Brain microvascular endothelial cell (primary cell): Measurements from ENCODE around the gene PLEKHA6.

Experiments
- DNase-seq: peaks from one replicate; pipeline ENCODE4 v3.0.0-alpha.2; 2020
- H3K27ac ChIP-seq: fragments of 250-450 bp; sonication (Bioruptor Pico); 2 replicates; pipeline ENCODE4 v1.5.1; 2020; ENCODE audit warnings: mild to moderate bottlenecking, moderate library complexity
- H3K27me3 ChIP-seq: fragments of 250-450 bp; sonication (Bioruptor Pico); replicated peaks from 2 replicates; pipeline ENCODE4 v1.5.1; 2020; ENCODE audit warnings: mild to moderate bottlenecking
- H3K36me3 ChIP-seq: fragments of 250-450 bp; sonication (Bioruptor Pico); replicated peaks from 2 replicates; pipeline ENCODE4 v1.5.1; 2020; ENCODE audit warnings: mild to moderate bottlenecking
- H3K4me3 ChIP-seq: 2 replicates; pipeline ENCODE4 v1.5.1; 2011; ENCODE audit warnings: low read depth, mild to moderate bottlenecking, control low read depth, low read length, moderate library complexity
- in situ Hi-C: cut with HindIII; loops from 2 replicates; pipeline ENCODE4 v1.10.0; 2017; ENCODE audit warnings: low sequenced_read_pairs, low pct_ligation_motif_present
- TF ChIP-seq, protein P1 (sequence below): IDR thresholded peaks from 2 replicates; pipeline ENCODE4 v1.5.1; 2011; ENCODE audit warnings: low read depth, mild to moderate bottlenecking, moderate library complexity, low read length, control low read depth, inconsistent platforms; ENCODE audit errors: missing control alignments

PLEKHA6 gene

GRCh38 chr1:204345941-204346645 is 13.6 kb downstream of the PLEKHA6 start:
- Histone ChIP-seq H3K27me3 (peaks cover 2% of the 10 kb centered on the region), H3K27ac (no peak overlapping the region), H3K4me3 (no peak overlapping the region), H3K36me3 (no peaks in the 10 kb centered on the region)
- in situ Hi-C loops, result no loop called here
- TF ChIP-seq, protein P1, sequence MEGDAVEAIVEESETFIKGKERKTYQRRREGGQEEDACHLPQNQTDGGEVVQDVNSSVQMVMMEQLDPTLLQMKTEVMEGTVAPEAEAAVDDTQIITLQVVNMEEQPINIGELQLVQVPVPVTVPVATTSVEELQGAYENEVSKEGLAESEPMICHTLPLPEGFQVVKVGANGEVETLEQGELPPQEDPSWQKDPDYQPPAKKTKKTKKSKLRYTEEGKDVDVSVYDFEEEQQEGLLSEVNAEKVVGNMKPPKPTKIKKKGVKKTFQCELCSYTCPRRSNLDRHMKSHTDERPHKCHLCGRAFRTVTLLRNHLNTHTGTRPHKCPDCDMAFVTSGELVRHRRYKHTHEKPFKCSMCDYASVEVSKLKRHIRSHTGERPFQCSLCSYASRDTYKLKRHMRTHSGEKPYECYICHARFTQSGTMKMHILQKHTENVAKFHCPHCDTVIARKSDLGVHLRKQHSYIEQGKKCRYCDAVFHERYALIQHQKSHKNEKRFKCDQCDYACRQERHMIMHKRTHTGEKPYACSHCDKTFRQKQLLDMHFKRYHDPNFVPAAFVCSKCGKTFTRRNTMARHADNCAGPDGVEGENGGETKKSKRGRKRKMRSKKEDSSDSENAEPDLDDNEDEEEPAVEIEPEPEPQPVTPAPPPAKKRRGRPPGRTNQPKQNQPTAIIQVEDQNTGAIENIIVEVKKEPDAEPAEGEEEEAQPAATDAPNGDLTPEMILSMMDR, result no peak
- no peak for DNase-seq

DNA sequence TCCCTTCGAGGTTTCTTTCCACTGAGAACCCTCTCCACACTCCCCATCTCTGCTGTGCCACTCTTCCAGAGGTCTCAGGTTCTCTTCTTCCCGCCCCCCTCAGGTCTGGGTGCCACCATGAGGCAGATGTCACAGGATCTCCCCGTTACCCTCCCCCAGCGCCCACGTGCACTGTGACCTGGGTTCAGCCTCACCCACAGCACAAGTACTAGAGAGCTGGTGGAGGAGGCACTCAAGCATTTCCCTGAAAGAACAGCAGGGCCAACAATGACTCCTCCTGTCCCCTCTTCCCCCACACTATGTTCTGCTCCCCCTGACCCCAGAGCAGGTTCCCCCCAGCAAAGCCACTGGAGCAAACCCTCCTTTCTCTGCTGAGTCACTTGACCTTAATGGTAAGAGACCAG is 14.3 kb downstream of the PLEKHA6 start:
- Histone ChIP-seq H3K4me3 (no peak overlapping the region), H3K27me3 (peaks cover 4% of the 10 kb centered on the region), H3K27ac (no peak overlapping the region), H3K36me3 (no peaks in the 10 kb centered on the region)
- TF ChIP-seq, protein P1, result no peak
- in situ Hi-C loops, result no loop called here
- no peak for DNase-seq

- H3K36me3 ChIP-seq, result no peaks in the 10 kb centered on the region
- TF ChIP-seq, protein P1, result no peak
- H3K27me3 ChIP-seq, result peaks cover 6% of the 10 kb centered on the region
- H3K27ac ChIP-seq, result no peak overlapping the region
- no peak overlapping the region for H3K4me3 ChIP-seq
- in situ Hi-C loops, result no loop called here
- DNase-seq, result no peak
Observed at GRCh38 chr1:204344665-204345355, 14.9 kb downstream of the PLEKHA6 start.

GRCh38 chr1:204343802-204344201 is 15.9 kb downstream of the PLEKHA6 start:
- in situ Hi-C loops, result no loop called here
- no peaks in the 10 kb centered on the region for H3K36me3 ChIP-seq
- H3K4me3 ChIP-seq, result no peak overlapping the region
- H3K27me3 ChIP-seq, result peaks cover 10% of the 10 kb centered on the region
- no peak for DNase-seq
- no peak overlapping the region for H3K27ac ChIP-seq
- TF ChIP-seq, protein P1, result no peak

- H3K36me3 ChIP-seq, result no peaks in the 10 kb centered on the region
- DNase-seq, result no peak
- H3K27me3 ChIP-seq, result peaks cover 12% of the 10 kb centered on the region
- TF ChIP-seq, protein P1, result no peak
- H3K27ac ChIP-seq, result no peak overlapping the region
- no peak overlapping the region for H3K4me3 ChIP-seq
- in situ Hi-C loops, result no loop called here
Observed at GRCh38 chr1:204343247-204343646, 16.5 kb downstream of the PLEKHA6 start.
